HG03342 (cell line): ENCODE results near the gene OR2T2.
"Not testable (repeated sequence)": the region's sequence is repeated elsewhere in the genome, so short reads cannot be mapped to it uniquely, and the experiment has no call there.

Source experiments
- ATAC-seq: cut with Tn5 transposase; IDR thresholded peaks from one replicate; pipeline ENCODE4 v1.9.1; 2021; ENCODE audit warnings: mild to moderate bottlenecking, moderate library complexity; ENCODE audit not compliant: unreplicated experiment

The OR2T2 gene

GRCh38 chr1:248445399-248445798, at the start of gene OR2T2:
Gene OR2T2, plus strand, starts transcription at chr1:248445637. Its CDS starts 7,161 bp downstream, at chr1:248452798.
- ATAC-seq = not testable (repeated sequence)

- no peak for ATAC-seq
Observed at GRCh38 chr1:248402748-248403147, 42.7 kb upstream of the OR2T2 start, which contains the start of gene OR2T1. Gene OR2T1, plus strand, starts transcription at chr1:248403048. Its CDS starts 3,100 bp downstream, at chr1:248406148.

- no peak for ATAC-seq
Observed at GRCh38 chr1:248404024-248404423, 41.4 kb upstream of the OR2T2 start.

- ATAC-seq = no peak
Observed at GRCh38 chr1:248406721-248407692, 38.4 kb upstream of the OR2T2 start.

GRCh38 chr1:248416226-248416625, 29.2 kb upstream of the OR2T2 start:
- no peak for ATAC-seq

- no peak for ATAC-seq
Observed at GRCh38 chr1:248417854-248418253, 27.6 kb upstream of the OR2T2 start.

GRCh38 chr1:248421384-248421783, 24.1 kb upstream of the OR2T2 start:
- no peak for ATAC-seq

- peak; percentile 42 for ATAC-seq
Observed at GRCh38 chr1:248427526-248428191, 17.8 kb upstream of the OR2T2 start.

GRCh38 chr1:248428192-248428533, 17.3 kb upstream of the OR2T2 start:
- ATAC-seq = peak; percentile 95

GRCh38 chr1:248431683-248432082, 13.8 kb upstream of the OR2T2 start:
- not testable (repeated sequence) for ATAC-seq

- ATAC-seq = peak; percentile 36
Observed at GRCh38 chr1:248432201-248432600, 13.2 kb upstream of the OR2T2 start.

- not testable (repeated sequence) for ATAC-seq
Observed at GRCh38 chr1:248433811-248434415, 11.5 kb upstream of the OR2T2 start.

- peak; percentile 41 for ATAC-seq
Observed at GRCh38 chr1:248434913-248435312, 10.5 kb upstream of the OR2T2 start.

GRCh38 chr1:248436303-248436702, 9.1 kb upstream of the OR2T2 start:
- peak; percentile 36 for ATAC-seq

- ATAC-seq = peak; percentile 38
Observed at GRCh38 chr1:248438668-248439067, 6.8 kb upstream of the OR2T2 start.

- not testable (repeated sequence) for ATAC-seq
Observed at GRCh38 chr1:248439283-248439682, 6.2 kb upstream of the OR2T2 start.

- ATAC-seq = not testable (repeated sequence)
Observed at GRCh38 chr1:248442500-248443277, 2.7 kb upstream of the OR2T2 start.

GRCh38 chr1:248444603-248445002, 834 bp upstream of the OR2T2 start:
- ATAC-seq = not testable (repeated sequence)

- ATAC-seq = peak; percentile 63
Observed at GRCh38 chr1:248448409-248449074, 3.1 kb downstream of the OR2T2 start.
